Keratinocyte (primary cell): ENCODE measurements around the gene LMO7. TPM values are rescaled to one million over a fixed set of nuclear protein-coding genes. Genes with fewer than 3 reads are reported as not detected.

Experiments used
- DNase-seq: peaks from one replicate; pipeline ENCODE4 v3.0.0-alpha.2; 2011; ENCODE audit warnings: low read depth, missing footprints, low spot score
- FAIRE-seq: peaks from 2 replicates; lab custom pipeline; 2011; peaks lifted over from hg19 to GRCh38; lab: Jason Lieb, UNC
- H2AFZ ChIP-seq: 2 replicates; pipeline ENCODE4 v1.6.0; 2012; ENCODE audit warnings: low read length, control low read depth, inconsistent platforms; ENCODE audit not compliant: control insufficient read depth
- H3K27ac ChIP-seq: 2 replicates; pipeline ENCODE4 v1.5.1; 2011; ENCODE audit warnings: low read length; ENCODE audit not compliant: control insufficient read depth, insufficient read depth
- H3K27me3 ChIP-seq: 3 replicates; pipeline ENCODE4 v1.6.0; 2011; ENCODE audit warnings: low read length; ENCODE audit not compliant: control insufficient read depth, insufficient read depth; ENCODE audit errors: extremely low read depth
- H3K36me3 ChIP-seq, 2 experiments: 2 replicates in 1 of 2; 3 replicates in 1 of 2; pipeline ENCODE4 v1.5.1; 2011; ENCODE audit warnings: low read length in 2 of 2, mild to moderate bottlenecking in 1 of 2; ENCODE audit not compliant: control insufficient read depth in 2 of 2, insufficient read depth in 2 of 2; ENCODE audit errors: extremely low read depth in 1 of 2
- H3K4me1 ChIP-seq: 3 replicates; pipeline ENCODE4 v1.5.1; 2011; ENCODE audit warnings: low read length; ENCODE audit not compliant: control insufficient read depth, insufficient read depth; ENCODE audit errors: extremely low read depth
- H3K4me2 ChIP-seq: 3 replicates; pipeline ENCODE4 v1.6.0; 2011; ENCODE audit warnings: low read depth, low read length; ENCODE audit not compliant: control insufficient read depth, insufficient read depth; ENCODE audit errors: extremely low read depth
- H3K4me3 ChIP-seq, 3 experiments: fragments of 200-600 bp in 1 of 3; sonication (generic) in 1 of 3; 2 replicates in 2 of 3; 3 replicates in 1 of 3; pipeline ENCODE4 v1.5.1; 2011 to 2016; ENCODE audit warnings: low read length in 3 of 3, mild to moderate bottlenecking in 3 of 3, control low read depth in 2 of 3, inconsistent platforms in 1 of 3, low read depth in 1 of 3, mixed read lengths in 1 of 3, mixed run types in 1 of 3, moderate library complexity in 1 of 3; ENCODE audit not compliant: control insufficient read depth in 2 of 3, insufficient read depth in 2 of 3; ENCODE audit errors: extremely low read depth in 1 of 3
- H3K79me2 ChIP-seq: 2 replicates; pipeline ENCODE4 v1.6.0; 2012; ENCODE audit warnings: low read length; ENCODE audit not compliant: control insufficient read depth, insufficient read depth
- H3K9ac ChIP-seq: 3 replicates; pipeline ENCODE4 v1.6.0; 2011; ENCODE audit warnings: low read length; ENCODE audit not compliant: control insufficient read depth, insufficient read depth; ENCODE audit errors: extremely low read depth
- H3K9me1 ChIP-seq: 3 replicates; pipeline ENCODE4 v1.6.0; 2011; ENCODE audit warnings: low read length; ENCODE audit not compliant: control insufficient read depth, insufficient read depth; ENCODE audit errors: extremely low read depth
- H3K9me3 ChIP-seq: 2 replicates; pipeline ENCODE4 v1.5.1; 2012; ENCODE audit warnings: low read depth, low read length; ENCODE audit not compliant: control insufficient read depth
- H4K20me1 ChIP-seq: 3 replicates; pipeline ENCODE4 v1.6.0; 2011; ENCODE audit warnings: low read length; ENCODE audit not compliant: control insufficient read depth, insufficient read depth; ENCODE audit errors: extremely low read depth
- CTCF ChIP-seq, 3 experiments: IDR thresholded peaks in 1 of 3; conservative IDR thresholded peaks in 1 of 3; optimal IDR thresholded peaks in 1 of 3; 2 replicates in 2 of 3; 3 replicates in 1 of 3; pipeline versions ENCODE3 to v1.5.1; 2011; ENCODE audit warnings: low read length in 3 of 3, mild to moderate bottlenecking in 3 of 3, moderate library complexity in 2 of 3, control low read depth in 1 of 3, inconsistent platforms in 1 of 3; ENCODE audit not compliant: insufficient read depth in 2 of 3; ENCODE audit errors: extremely low read depth in 1 of 3
- EZH2 ChIP-seq: IDR thresholded peaks from one replicate; pipeline ENCODE4 v1.6.1; 2012; ENCODE audit warnings: inconsistent platforms, mild to moderate bottlenecking, low read length, moderate library complexity
- dilution Hi-C: fragments of 300-500 bp; cut with MboI; formaldehyde crosslinking; loops from one replicate; pipeline ENCODE4 v1.7.0; 2020; ENCODE audit warnings: low sequenced_read_pairs; ENCODE audit not compliant: extremely low pct_ligation_motif_present
- polyA plus RNA-seq, 5 experiments: library from polyadenylated mRNA; depleted of rRNA in 3 of 5; stranded (reverse) in 3 of 5; stranded (forward) in 1 of 5; unstranded in 1 of 5; fragments of >200 nt; gene quantifications; 1 replicate in 1 of 5; 2 replicates in 3 of 5; 3 replicates in 1 of 5; pipeline versions ENCODE4 v1.2.1 to v1.2.3, GENCODE V29; 2011 to 2012; ENCODE audit warnings: missing spikeins in 2 of 5, low read depth in 1 of 5, low replicate concordance in 1 of 5

Gene LMO7
- polyA plus RNA-seq, 1 donor (not counting 4 experiments of a cell fraction or from before 2014, with no cell fraction given), result 8.9 TPM

DNA sequence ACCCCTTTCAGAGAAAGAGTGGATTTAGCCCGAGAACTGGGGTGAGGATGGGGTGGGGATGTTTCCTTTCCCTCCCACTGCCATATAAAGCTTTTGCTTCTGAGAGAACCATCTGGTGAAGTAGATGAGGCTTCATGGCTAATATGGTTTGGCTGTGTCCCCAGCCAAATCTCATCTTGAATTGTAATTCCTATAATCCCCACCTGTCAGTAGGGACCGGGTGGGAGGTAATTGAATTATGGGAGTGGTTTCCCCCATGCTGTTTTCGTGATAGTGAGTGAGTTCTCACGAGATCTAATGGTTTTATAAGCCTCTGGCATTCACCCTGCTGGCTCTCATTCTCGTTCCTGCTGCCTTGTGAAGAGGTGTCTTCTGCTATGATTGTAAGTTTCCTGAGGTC, 270.9 kb downstream of the LMO7 start:
- no peaks in the 10 kb centered on the region for H3K36me3 ChIP-seq
- H3K79me2 ChIP-seq, result no peaks in the 10 kb centered on the region
- no peaks in the 10 kb centered on the region for H3K27me3 ChIP-seq
- H3K27ac ChIP-seq, result no peak overlapping the region
- no peak overlapping the region for H2AFZ ChIP-seq
- no peaks in the 10 kb centered on the region for H3K9me1 ChIP-seq
- no peaks in the 10 kb centered on the region for H4K20me1 ChIP-seq
- H3K9me3 ChIP-seq, result no peaks in the 10 kb centered on the region
- DNase-seq (no peak), FAIRE-seq (no peak)
- H3K9ac ChIP-seq, result no peak overlapping the region
- no peaks in the 10 kb centered on the region for H3K4me1 ChIP-seq
- H3K4me2 ChIP-seq, result no peak overlapping the region
- H3K4me3 ChIP-seq, result no peak overlapping the region
- dilution Hi-C loops, result no loop called here
- TF ChIP-seq CTCF (optimal IDR thresholded peaks at IDR 0.05 in 1 of 3, IDR thresholded peaks at IDR 0.05 in 1 of 3, conservative IDR thresholded peaks at IDR 0.05 in 1 of 3; ENCODE audit: extremely low read depth in 1 of 3, insufficient read depth in 2 of 3, low read length in 3 of 3) (no peak), EZH2 (no peak)

DNA sequence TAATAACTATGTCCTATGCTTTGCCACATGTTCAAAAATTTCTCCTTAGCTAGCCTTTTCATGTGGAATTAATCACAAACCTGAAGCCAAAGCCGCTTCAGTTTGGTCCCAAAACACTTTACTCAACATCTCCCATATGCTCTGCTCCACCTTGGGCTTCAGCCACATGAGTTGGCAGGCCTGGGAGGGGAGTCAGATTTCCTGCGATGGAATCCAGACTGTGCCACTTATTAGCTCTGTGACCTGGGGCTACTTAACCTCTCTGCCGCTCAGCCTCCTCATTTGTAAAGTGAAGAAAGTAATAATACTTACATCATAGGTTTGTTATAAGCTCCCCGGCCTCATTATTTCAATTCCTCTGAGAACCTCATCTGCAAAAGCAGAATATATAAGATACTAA, 272.0 kb downstream of the LMO7 start:
- dilution Hi-C loops, result no loop called here
- H2AFZ ChIP-seq, result no peak overlapping the region
- H4K20me1 ChIP-seq, result no peaks in the 10 kb centered on the region
- H3K36me3 ChIP-seq, result no peaks in the 10 kb centered on the region
- no peaks in the 10 kb centered on the region for H3K27me3 ChIP-seq
- no peaks in the 10 kb centered on the region for H3K9me3 ChIP-seq
- H3K9ac ChIP-seq, result no peak overlapping the region
- no peak overlapping the region for H3K4me3 ChIP-seq
- no peaks in the 10 kb centered on the region for H3K4me1 ChIP-seq
- DNase-seq (no peak), FAIRE-seq (no peak)
- H3K79me2 ChIP-seq, result no peaks in the 10 kb centered on the region
- no peak for TF ChIP-seq EZH2
- no peak for TF ChIP-seq CTCF (optimal IDR thresholded peaks at IDR 0.05 in 1 of 3, IDR thresholded peaks at IDR 0.05 in 1 of 3, conservative IDR thresholded peaks at IDR 0.05 in 1 of 3; ENCODE audit: extremely low read depth in 1 of 3, insufficient read depth in 2 of 3, low read length in 3 of 3)
- no peak overlapping the region for H3K27ac ChIP-seq
- no peak overlapping the region for H3K4me2 ChIP-seq
- no peaks in the 10 kb centered on the region for H3K9me1 ChIP-seq

Other genes with a start within 250 kb of the LMO7 start
- gene TBC1D4, start 154.2 kb upstream of the LMO7 start, polyA plus RNA-seq, result 14.2 to 18.7 TPM (median 16.6 TPM) in 3 replicates
- 96.8 to 451 TPM (median 403 TPM) in 3 replicates for gene COMMD6, start 98.5 kb upstream of the LMO7 start, polyA plus RNA-seq
- 78.6 to 134 TPM (median 108 TPM) in 3 replicates for gene UCHL3, start 86.5 kb upstream of the LMO7 start, polyA plus RNA-seq